IMR-90 (cell line): Measurements from ENCODE around the gene CCDC167. TPM values are rescaled to one million over a fixed set of nuclear protein-coding genes. Genes with fewer than 3 reads are reported as not detected.

Source experiments
- ATAC-seq: fragments of 200-7000 bp; cut with Tn5 transposase; 2 replicates; pipeline ENCODE4 v1.9.1; 2020; ENCODE audit warnings: low read depth, mild to moderate bottlenecking, moderate library complexity
- BruUV-seq: library from RNA; stranded (reverse); fragments of 400-500 nt; replicated peaks from 2 replicates; lab custom pipeline; 2021; lab: Mats Ljungman, UMichigan
- CTCF ChIA-PET: fragments of 300-600 bp; formaldehyde crosslinking; extraction: SDS; loops from one replicate; lab custom pipeline; 2021; ENCODE audit warnings: antibody characterized with exemption; lab: Yijun Ruan, JAX
- POLR2A ChIA-PET: fragments of 300-600 bp; sonication (Branson Sonifier 250); formaldehyde crosslinking; loops from one replicate; lab custom pipeline; 2022; ENCODE audit warnings: antibody characterized with exemption; ENCODE audit not compliant: unreplicated experiment; lab: Charles Lee
- DNase-seq: peaks from one replicate; pipeline ENCODE4 v3.0.0; 2013
- H2AFZ ChIP-seq: replicated peaks from 2 replicates; pipeline ENCODE3; 2013; ENCODE audit warnings: low read length, mild to moderate bottlenecking; ENCODE audit not compliant: poor library complexity
- H2AK5ac ChIP-seq: 2 replicates; pipeline ENCODE4 v1.6.1; 2013; ENCODE audit warnings: low read depth, low read length, inconsistent platforms
- H2AK9ac ChIP-seq: replicated peaks from 2 replicates; pipeline ENCODE3; 2013; ENCODE audit warnings: mild to moderate bottlenecking, low read depth, low read length, moderate library complexity; ENCODE audit not compliant: poor library complexity
- H2BK120ac ChIP-seq: 2 replicates; pipeline ENCODE4 v1.6.1; 2013; ENCODE audit warnings: low read depth, low read length, inconsistent platforms
- H2BK15ac ChIP-seq: 3 replicates; pipeline ENCODE4 v1.6.1; 2013; ENCODE audit warnings: low read depth, low read length, inconsistent platforms
- H2BK20ac ChIP-seq: 2 replicates; pipeline ENCODE4 v1.6.1; 2013; ENCODE audit warnings: low read depth, mild to moderate bottlenecking, inconsistent platforms, low read length, moderate library complexity
- H2BK5ac ChIP-seq: 2 replicates; pipeline ENCODE4 v1.6.1; 2013; ENCODE audit warnings: mild to moderate bottlenecking, low read depth, low read length, inconsistent platforms; ENCODE audit not compliant: poor library complexity, severe bottlenecking
- H3K14ac ChIP-seq: replicated peaks from 2 replicates; pipeline ENCODE4 v1.6.1; 2013; ENCODE audit warnings: low read depth, low read length, inconsistent platforms
- H3K18ac ChIP-seq: 2 replicates; pipeline ENCODE4 v1.6.1; 2013; ENCODE audit warnings: low read depth, low read length, control low read depth
- H3K23ac ChIP-seq: 2 replicates; pipeline ENCODE4 v1.6.1; 2013; ENCODE audit warnings: low read depth, low read length, inconsistent platforms
- H3K27ac ChIP-seq: 2 replicates; pipeline ENCODE4 v1.5.1; 2013; ENCODE audit warnings: mild to moderate bottlenecking, control low read depth, low read length; ENCODE audit not compliant: insufficient read depth
- H3K27me3 ChIP-seq: 2 replicates; pipeline ENCODE4 v1.6.1; 2013; ENCODE audit warnings: low read length; ENCODE audit not compliant: control insufficient read depth, insufficient read depth
- H3K36me3 ChIP-seq: 2 replicates; pipeline ENCODE4 v1.6.1; 2013; ENCODE audit warnings: low read length, mixed read lengths; ENCODE audit not compliant: control insufficient read depth, insufficient read depth
- H3K4ac ChIP-seq: 2 replicates; pipeline ENCODE4 v1.6.1; 2013; ENCODE audit warnings: low read depth, low read length, inconsistent platforms
- H3K4me1 ChIP-seq: 2 replicates; pipeline ENCODE4 v1.6.1; 2013; ENCODE audit warnings: low read length, mixed read lengths; ENCODE audit not compliant: control insufficient read depth, insufficient read depth
- H3K4me2 ChIP-seq: 2 replicates; pipeline ENCODE4 v1.6.1; 2013; ENCODE audit warnings: low read depth, mild to moderate bottlenecking, control low read depth, low read length, moderate library complexity
- H3K4me3 ChIP-seq: 2 replicates; pipeline ENCODE4 v1.5.1; 2013; ENCODE audit warnings: low read depth, mild to moderate bottlenecking, control low read depth, low read length, moderate library complexity; ENCODE audit not compliant: insufficient read depth
- H3K56ac ChIP-seq: 2 replicates; pipeline ENCODE4 v1.6.1; 2013; ENCODE audit warnings: low read length, inconsistent platforms; ENCODE audit not compliant: insufficient read depth; ENCODE audit errors: extremely low read depth
- H3K79me1 ChIP-seq, 2 experiments: 2 replicates each; pipeline ENCODE4 v1.6.1; 2013; ENCODE audit warnings: low read length in 2 of 2, inconsistent platforms in 1 of 2, low read depth in 1 of 2
- H3K9ac ChIP-seq: 2 replicates; pipeline ENCODE4 v1.6.1; 2013; ENCODE audit warnings: low read depth, low read length, control low read depth
- H3K9me1 ChIP-seq: 2 replicates; pipeline ENCODE4 v1.6.1; 2013; ENCODE audit warnings: low read length, inconsistent platforms; ENCODE audit not compliant: insufficient read depth
- H3K9me3 ChIP-seq: 2 replicates; pipeline ENCODE4 v1.6.1; 2013; ENCODE audit warnings: low read length; ENCODE audit not compliant: control insufficient read depth, insufficient read depth
- H4K20me1 ChIP-seq: 2 replicates; pipeline ENCODE4 v1.6.1; 2013; ENCODE audit warnings: low read length, inconsistent platforms; ENCODE audit not compliant: insufficient read depth
- H4K5ac ChIP-seq: 2 replicates; pipeline ENCODE4 v1.6.1; 2013; ENCODE audit warnings: mild to moderate bottlenecking, low read depth, low read length, control low read depth
- H4K8ac ChIP-seq, 2 experiments: 2 replicates each; pipeline ENCODE4 v1.6.1; 2013; ENCODE audit warnings: low read depth in 2 of 2, low read length in 2 of 2, control low read depth in 1 of 2, inconsistent platforms in 1 of 2
- H4K91ac ChIP-seq: 2 replicates; pipeline ENCODE4 v1.6.1; 2013; ENCODE audit warnings: low read depth, low read length, inconsistent platforms; ENCODE audit not compliant: insufficient read depth
- BHLHE40 ChIP-seq: fragments of 150-350 bp; IDR thresholded peaks from 2 replicates; pipeline ENCODE4 v1.6.1; 2016; ENCODE audit warnings: mild to moderate bottlenecking, low read depth, low read length
- FOS ChIP-seq: fragments of 150-350 bp; IDR thresholded peaks from 2 replicates; pipeline ENCODE4 v1.6.1; 2016; ENCODE audit warnings: low read depth, low read length
- RAD21 ChIP-seq: IDR thresholded peaks from 2 replicates; pipeline ENCODE4 v1.6.1; 2012; ENCODE audit warnings: low read length, improper control_type of control experiment
- RCOR1 ChIP-seq: IDR thresholded peaks from 2 replicates; pipeline ENCODE4 v1.6.1; 2012; ENCODE audit warnings: mild to moderate bottlenecking, low read length, improper control_type of control experiment; ENCODE audit not compliant: insufficient replicate concordance
- WGBS, 2 experiments: methylation state at CpG; one replicate each; pipeline versions ENCODE4 v1.1.5 to v1.1.7; 2013; ENCODE audit warnings: missing lambda C conversion rate in 2 of 2; ENCODE audit not compliant: insufficient read length in 1 of 2; ENCODE audit errors: extremely low coverage in 2 of 2; 5-methylcytosine and 5-hydroxymethylcytosine counted together
- dilution Hi-C: fragments of 300-500 bp; cut with HindIII; formaldehyde crosslinking; loops from one replicate; pipeline ENCODE4 v1.14.3; 2018; ENCODE audit warnings: low sequenced_read_pairs; ENCODE audit not compliant: unreplicated experiment
- in situ Hi-C: fragments of 300-500 bp; cut with MboI; formaldehyde crosslinking; loops from 3 replicates; pipeline ENCODE4 v1.14.3; 2019; ENCODE audit warnings: low sequenced_read_pairs, inconsistent platforms, mixed read lengths
- intact Hi-C: fragments of 100-400 bp; cut with micrococcal nuclease; formaldehyde crosslinking; loops from 2 replicates; pipeline ENCODE4 v1.10.0; 2022
- polyA plus RNA-seq, 3 experiments: library from polyadenylated mRNA; depleted of rRNA; stranded (reverse); fragments of >200 nt; gene quantifications; 2 replicates each; pipeline ENCODE4 v1.2.3, GENCODE V29; 2012; ENCODE audit warnings: low replicate concordance in 1 of 3
- total RNA-seq: library from RNA; depleted of rRNA; stranded (reverse); fragments of >200 nt; gene quantifications from 2 replicates; pipeline ENCODE4 v1.2.3, GENCODE V29; 2012
- TF ChIP-seq, protein P1 (sequence below): fragments of 150-350 bp; IDR thresholded peaks from 2 replicates; pipeline ENCODE4 v1.6.1; 2017; ENCODE audit warnings: mild to moderate bottlenecking, antibody characterized with exemption, low read length, low read depth

The CCDC167 gene
- total and polyA plus RNA-seq, 2 of the 4 experiments (the other 2 are of a cell fraction) = 35.8 to 96.8 TPM

DNA sequence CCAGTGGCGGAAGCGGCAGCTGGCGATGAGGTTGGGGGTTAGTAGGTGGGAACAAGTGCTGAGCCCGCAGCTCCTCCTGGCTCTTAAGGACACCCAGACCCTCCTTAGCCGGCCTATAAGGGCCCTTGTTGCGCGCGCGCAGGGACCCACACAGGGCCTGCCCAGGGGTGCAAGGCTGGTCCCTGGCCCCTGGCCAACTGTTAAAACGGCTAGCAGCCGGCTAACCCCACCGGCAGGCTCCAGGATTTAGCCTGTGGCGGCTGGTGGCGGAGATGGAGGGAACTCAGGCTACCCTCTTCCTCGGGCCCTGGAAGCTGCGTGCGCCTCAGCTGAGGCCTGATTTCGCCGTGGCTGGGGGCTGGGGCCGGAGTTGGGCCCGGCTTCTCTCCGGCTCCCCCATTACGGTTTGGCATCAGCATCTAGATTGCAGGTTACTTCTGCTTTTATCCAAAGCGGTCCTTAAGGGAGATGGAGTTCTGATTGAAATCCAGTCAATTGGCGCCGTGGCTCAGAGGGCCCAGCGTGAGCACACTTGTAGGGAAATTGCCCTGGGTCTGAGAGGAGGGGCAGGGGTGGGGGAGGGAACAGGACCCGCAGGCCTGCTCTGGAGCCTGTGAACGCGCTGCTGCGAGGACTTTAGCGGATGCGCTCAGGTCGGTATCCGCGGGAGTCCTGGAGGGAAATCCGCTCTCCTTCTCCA lies 36.9 kb upstream of the CCDC167 start:
- no peak overlapping the region for H4K5ac ChIP-seq
- H4K91ac ChIP-seq = no peak overlapping the region
- POLR2A ChIA-PET = no interaction called here
- H3K27ac ChIP-seq = no peak overlapping the region
- no peak overlapping the region for H3K4me2 ChIP-seq
- intact Hi-C loops (no loop called here), dilution Hi-C loops (no loop called here), in situ Hi-C loops (no loop called here)
- peaks cover 4% of the 10 kb centered on the region; the same call in 1 of the 2 replicates for H3K4me1 ChIP-seq
- H2AK9ac ChIP-seq = no peak overlapping the region
- H2BK120ac ChIP-seq = no peak overlapping the region
- no peak overlapping the region for H2BK20ac ChIP-seq
- no peaks in the 10 kb centered on the region for H3K36me3 ChIP-seq
- no peak for DNase-seq
- peaks cover 6% of the 10 kb centered on the region; the same call in 1 of the 2 replicates for H4K20me1 ChIP-seq
- no peaks in the 10 kb centered on the region for H3K79me1 ChIP-seq
- peak overlapping the region; percentile 43 for H2AFZ ChIP-seq
- no peak overlapping the region for H2BK15ac ChIP-seq
- no peak overlapping the region for H3K56ac ChIP-seq
- H3K23ac ChIP-seq = no peak overlapping the region
- no peak overlapping the region for H2AK5ac ChIP-seq
- H4K8ac ChIP-seq = no peak overlapping the region
- WGBS, 2 experiments = 31% methylated on average over 12 of the region's 37 CpGs; no CpG with 5 or more reads in 1 of the 2 experiments
- H3K18ac ChIP-seq = no peak overlapping the region
- CTCF ChIA-PET = interaction anchor here (1.0 kb wide), 1 partner anchor 72 kb away, joined by 3 read pairs; no protein-coding TSS in a partner anchor
- no peak overlapping the region for H3K9ac ChIP-seq
- ATAC-seq = no peak
- no peak overlapping the region for H3K4ac ChIP-seq
- H2BK5ac ChIP-seq = no peak overlapping the region
- no peak overlapping the region for H3K14ac ChIP-seq
- TF ChIP-seq, protein P1, sequence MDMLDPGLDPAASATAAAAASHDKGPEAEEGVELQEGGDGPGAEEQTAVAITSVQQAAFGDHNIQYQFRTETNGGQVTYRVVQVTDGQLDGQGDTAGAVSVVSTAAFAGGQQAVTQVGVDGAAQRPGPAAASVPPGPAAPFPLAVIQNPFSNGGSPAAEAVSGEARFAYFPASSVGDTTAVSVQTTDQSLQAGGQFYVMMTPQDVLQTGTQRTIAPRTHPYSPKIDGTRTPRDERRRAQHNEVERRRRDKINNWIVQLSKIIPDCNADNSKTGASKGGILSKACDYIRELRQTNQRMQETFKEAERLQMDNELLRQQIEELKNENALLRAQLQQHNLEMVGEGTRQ = no peak
- TF ChIP-seq RCOR1 (no peak), FOS (no peak), BHLHE40 (no peak), RAD21 (no peak)
- H3K27me3 ChIP-seq = peaks cover 75% of the 10 kb centered on the region
- H3K4me3 ChIP-seq = no peak overlapping the region
- no TSS peak for BruUV-seq
- H3K9me1 ChIP-seq = no peaks in the 10 kb centered on the region
- no peaks in the 10 kb centered on the region for H3K9me3 ChIP-seq
